OCI-LY7 (cell line): ENCODE results near the gene PRR35. TPM values are rescaled to one million over a fixed set of nuclear protein-coding genes. Genes with fewer than 3 reads are reported as not detected.

Experiments
- BruUV-seq: library from RNA; stranded (reverse); fragments of 400-500 nt; replicated peaks from 2 replicates; lab custom pipeline; 2021; lab: Mats Ljungman, UMichigan
- CTCF ChIA-PET: fragments of 300-600 bp; sonication (Branson Sonifier 250); formaldehyde crosslinking; loops from one replicate; lab custom pipeline; 2022; ENCODE audit warnings: antibody characterized with exemption; ENCODE audit not compliant: unreplicated experiment; lab: Charles Lee
- POLR2A ChIA-PET: fragments of 300-600 bp; sonication (Branson Sonifier 250); formaldehyde crosslinking; loops from one replicate; lab custom pipeline; 2022; ENCODE audit warnings: antibody characterized with exemption; lab: Charles Lee
- DNase-seq: peaks from one replicate; pipeline ENCODE4 v3.0.0-alpha.2; 2015; ENCODE audit warnings: low spot score
- H2AFZ ChIP-seq: fragments of 200-600 bp; sonication (generic), shearing (Covaris generic); 2 replicates; pipeline ENCODE4 v1.6.1; 2014; ENCODE audit warnings: mild to moderate bottlenecking, antibody characterized with exemption, low read length, moderate library complexity
- H3K27ac ChIP-seq: fragments of 200-600 bp; sonication (generic); 2 replicates; pipeline ENCODE4 v1.5.1; 2014; ENCODE audit warnings: mixed run types, low read depth, mild to moderate bottlenecking, moderate library complexity, low read length, inconsistent platforms; ENCODE audit not compliant: poor library complexity, severe bottlenecking
- H3K36me3 ChIP-seq: fragments of 200-600 bp; sonication (generic); 2 replicates; pipeline ENCODE4 v1.6.1; 2014; ENCODE audit warnings: mild to moderate bottlenecking, antibody characterized with exemption, low read length, moderate library complexity, mixed read lengths; ENCODE audit not compliant: insufficient read depth
- H3K4me1 ChIP-seq: fragments of 200-600 bp; sonication (generic); 2 replicates; pipeline ENCODE4 v1.5.1; 2014; ENCODE audit warnings: mild to moderate bottlenecking, low read length; ENCODE audit not compliant: insufficient read depth, poor library complexity, severe bottlenecking
- H3K4me2 ChIP-seq: fragments of 200-600 bp; sonication (generic); 2 replicates; pipeline ENCODE4 v1.6.1; 2014; ENCODE audit warnings: mild to moderate bottlenecking, low read length
- H3K4me3 ChIP-seq: fragments of 200-600 bp; sonication (generic); 2 replicates; pipeline ENCODE4 v1.5.1; 2014; ENCODE audit warnings: mild to moderate bottlenecking, low read depth, low read length; ENCODE audit not compliant: poor library complexity, severe bottlenecking
- H3K79me2 ChIP-seq: fragments of 200-600 bp; sonication (generic); 2 replicates; pipeline ENCODE4 v1.6.1; 2016; ENCODE audit warnings: low read depth, mild to moderate bottlenecking, low read length, moderate library complexity, mixed read lengths; ENCODE audit not compliant: insufficient read depth
- H3K9me2 ChIP-seq: fragments of 200-600 bp; sonication (generic); 2 replicates; pipeline ENCODE4 v1.6.1; 2016; ENCODE audit warnings: mild to moderate bottlenecking, low read length, mixed read lengths; ENCODE audit not compliant: insufficient read depth
- H3K9me3 ChIP-seq: fragments of 200-600 bp; sonication (generic); 2 replicates; pipeline ENCODE4 v1.6.1; 2014; ENCODE audit warnings: mild to moderate bottlenecking, mixed run types, low read length, mixed read lengths
- H4K20me1 ChIP-seq: fragments of 200-600 bp; sonication (generic); 2 replicates; pipeline ENCODE4 v1.6.1; 2014; ENCODE audit warnings: mild to moderate bottlenecking, antibody characterized with exemption, low read length, moderate library complexity, mixed read lengths; ENCODE audit not compliant: insufficient read depth
- CTCF ChIP-seq: fragments of 200-600 bp; sonication (generic); conservative IDR thresholded peaks from 2 replicates; pipeline ENCODE4 v1.5.1; 2014; ENCODE audit warnings: mild to moderate bottlenecking, antibody characterized with exemption, low read length, moderate library complexity, mixed read lengths
- EZH2phosphoT487 ChIP-seq: fragments of 200-600 bp; sonication (generic); IDR thresholded peaks from 2 replicates; pipeline ENCODE4 v1.6.1; 2018; ENCODE audit warnings: low read depth, borderline replicate concordance, mild to moderate bottlenecking, mixed run types, antibody characterized with exemption, low read length, moderate library complexity, mixed read lengths
- intact Hi-C: fragments of 100-400 bp; cut with micrococcal nuclease; formaldehyde crosslinking; loops from one replicate; pipeline ENCODE4 v1.10.0; 2022; ENCODE audit not compliant: unreplicated experiment
- total RNA-seq, 2 experiments: library from RNA; depleted of rRNA in 1 of 2; stranded (reverse); fragments of >200 nt in 1 of 2; shearing (Covaris generic) in 1 of 2; gene quantifications; 2 replicates each; pipeline ENCODE4 v1.2.3, GENCODE V29; 2014 to 2022

The PRR35 gene
- total RNA-seq, 2 experiments from 2014 or later = not detected

- ChIA-PET CTCF (no interaction called here), POLR2A (no interaction called here)
- Histone ChIP-seq H3K4me2 (no peak overlapping the region), H2AFZ (no peak overlapping the region), H3K9me2 (no peaks in the 10 kb centered on the region), H3K9me3 (no peaks in the 10 kb centered on the region), H3K4me1 (peaks cover 20% of the 10 kb centered on the region), H3K79me2 (peaks cover 7% of the 10 kb centered on the region; the same call in 1 of the 2 replicates), H3K36me3 (peaks cover 4% of the 10 kb centered on the region; the same call in 1 of the 2 replicates), H4K20me1 (no peaks in the 10 kb centered on the region), H3K27ac (no peak overlapping the region), H3K4me3 (no peak overlapping the region)
- intact Hi-C loops = no loop called here
- no peak for DNase-seq
- BruUV-seq = no TSS peak
- TF ChIP-seq CTCF = no peak
- no peak for TF ChIP-seq EZH2phosphoT487
These were observed 12.9 kb downstream of the PRR35 start for GRCh38 chr16:572865-573650.

GRCh38 chr16:574021-574760, 14.0 kb downstream of the PRR35 start:
- peaks cover 20% of the 10 kb centered on the region for H3K4me1 ChIP-seq
- no peak for DNase-seq
- TF ChIP-seq EZH2phosphoT487 = no peak
- TF ChIP-seq CTCF = no peak
- no peaks in the 10 kb centered on the region for H3K9me3 ChIP-seq
- intact Hi-C loops = no loop called here
- ChIA-PET CTCF (no interaction called here), POLR2A (no interaction called here)
- no TSS peak for BruUV-seq
- H4K20me1 ChIP-seq = no peaks in the 10 kb centered on the region
- H3K79me2 ChIP-seq = peaks cover 7% of the 10 kb centered on the region; the same call in 1 of the 2 replicates
- peaks cover 4% of the 10 kb centered on the region; the same call in 1 of the 2 replicates for H3K36me3 ChIP-seq
- H3K4me2 ChIP-seq = no peak overlapping the region
- no peak overlapping the region for H2AFZ ChIP-seq
- no peak overlapping the region for H3K4me3 ChIP-seq
- no peaks in the 10 kb centered on the region for H3K9me2 ChIP-seq
- H3K27ac ChIP-seq = no peak overlapping the region
